IMR-90 (cell line): Measurements from ENCODE around the gene ASXL3. TPM values are rescaled to one million over a fixed set of nuclear protein-coding genes. Genes with fewer than 3 reads are reported as not detected.

Source experiments
- ATAC-seq: fragments of 200-7000 bp; cut with Tn5 transposase; 2 replicates; pipeline ENCODE4 v1.9.1; 2020; ENCODE audit warnings: low read depth, mild to moderate bottlenecking, moderate library complexity
- BruUV-seq: library from RNA; stranded (reverse); fragments of 400-500 nt; replicated peaks from 2 replicates; lab custom pipeline; 2021; lab: Mats Ljungman, UMichigan
- CTCF ChIA-PET: fragments of 300-600 bp; formaldehyde crosslinking; extraction: SDS; loops from one replicate; lab custom pipeline; 2021; ENCODE audit warnings: antibody characterized with exemption; lab: Yijun Ruan, JAX
- POLR2A ChIA-PET: fragments of 300-600 bp; sonication (Branson Sonifier 250); formaldehyde crosslinking; loops from one replicate; lab custom pipeline; 2022; ENCODE audit warnings: antibody characterized with exemption; ENCODE audit not compliant: unreplicated experiment; lab: Charles Lee
- DNase-seq: peaks from one replicate; pipeline ENCODE4 v3.0.0; 2013
- H2AFZ ChIP-seq: replicated peaks from 2 replicates; pipeline ENCODE3; 2013; ENCODE audit warnings: low read length, mild to moderate bottlenecking; ENCODE audit not compliant: poor library complexity
- H2AK5ac ChIP-seq: 2 replicates; pipeline ENCODE4 v1.6.1; 2013; ENCODE audit warnings: low read depth, low read length, inconsistent platforms
- H2AK9ac ChIP-seq: replicated peaks from 2 replicates; pipeline ENCODE3; 2013; ENCODE audit warnings: mild to moderate bottlenecking, low read depth, low read length, moderate library complexity; ENCODE audit not compliant: poor library complexity
- H2BK120ac ChIP-seq: 2 replicates; pipeline ENCODE4 v1.6.1; 2013; ENCODE audit warnings: low read depth, low read length, inconsistent platforms
- H2BK15ac ChIP-seq: 3 replicates; pipeline ENCODE4 v1.6.1; 2013; ENCODE audit warnings: low read depth, low read length, inconsistent platforms
- H2BK20ac ChIP-seq: 2 replicates; pipeline ENCODE4 v1.6.1; 2013; ENCODE audit warnings: low read depth, mild to moderate bottlenecking, inconsistent platforms, low read length, moderate library complexity
- H2BK5ac ChIP-seq: 2 replicates; pipeline ENCODE4 v1.6.1; 2013; ENCODE audit warnings: mild to moderate bottlenecking, low read depth, low read length, inconsistent platforms; ENCODE audit not compliant: poor library complexity, severe bottlenecking
- H3K14ac ChIP-seq: replicated peaks from 2 replicates; pipeline ENCODE4 v1.6.1; 2013; ENCODE audit warnings: low read depth, low read length, inconsistent platforms
- H3K18ac ChIP-seq: 2 replicates; pipeline ENCODE4 v1.6.1; 2013; ENCODE audit warnings: low read depth, low read length, control low read depth
- H3K23ac ChIP-seq: 2 replicates; pipeline ENCODE4 v1.6.1; 2013; ENCODE audit warnings: low read depth, low read length, inconsistent platforms
- H3K27ac ChIP-seq: 2 replicates; pipeline ENCODE4 v1.5.1; 2013; ENCODE audit warnings: mild to moderate bottlenecking, control low read depth, low read length; ENCODE audit not compliant: insufficient read depth
- H3K27me3 ChIP-seq: 2 replicates; pipeline ENCODE4 v1.6.1; 2013; ENCODE audit warnings: low read length; ENCODE audit not compliant: control insufficient read depth, insufficient read depth
- H3K36me3 ChIP-seq: 2 replicates; pipeline ENCODE4 v1.6.1; 2013; ENCODE audit warnings: low read length, mixed read lengths; ENCODE audit not compliant: control insufficient read depth, insufficient read depth
- H3K4ac ChIP-seq: 2 replicates; pipeline ENCODE4 v1.6.1; 2013; ENCODE audit warnings: low read depth, low read length, inconsistent platforms
- H3K4me1 ChIP-seq: 2 replicates; pipeline ENCODE4 v1.6.1; 2013; ENCODE audit warnings: low read length, mixed read lengths; ENCODE audit not compliant: control insufficient read depth, insufficient read depth
- H3K4me2 ChIP-seq: 2 replicates; pipeline ENCODE4 v1.6.1; 2013; ENCODE audit warnings: low read depth, mild to moderate bottlenecking, control low read depth, low read length, moderate library complexity
- H3K4me3 ChIP-seq: 2 replicates; pipeline ENCODE4 v1.5.1; 2013; ENCODE audit warnings: low read depth, mild to moderate bottlenecking, control low read depth, low read length, moderate library complexity; ENCODE audit not compliant: insufficient read depth
- H3K56ac ChIP-seq: 2 replicates; pipeline ENCODE4 v1.6.1; 2013; ENCODE audit warnings: low read length, inconsistent platforms; ENCODE audit not compliant: insufficient read depth; ENCODE audit errors: extremely low read depth
- H3K79me1 ChIP-seq, 2 experiments: 2 replicates each; pipeline ENCODE4 v1.6.1; 2013; ENCODE audit warnings: low read length in 2 of 2, inconsistent platforms in 1 of 2, low read depth in 1 of 2
- H3K9ac ChIP-seq: 2 replicates; pipeline ENCODE4 v1.6.1; 2013; ENCODE audit warnings: low read depth, low read length, control low read depth
- H3K9me1 ChIP-seq: 2 replicates; pipeline ENCODE4 v1.6.1; 2013; ENCODE audit warnings: low read length, inconsistent platforms; ENCODE audit not compliant: insufficient read depth
- H3K9me3 ChIP-seq: 2 replicates; pipeline ENCODE4 v1.6.1; 2013; ENCODE audit warnings: low read length; ENCODE audit not compliant: control insufficient read depth, insufficient read depth
- H4K20me1 ChIP-seq: 2 replicates; pipeline ENCODE4 v1.6.1; 2013; ENCODE audit warnings: low read length, inconsistent platforms; ENCODE audit not compliant: insufficient read depth
- H4K5ac ChIP-seq: 2 replicates; pipeline ENCODE4 v1.6.1; 2013; ENCODE audit warnings: mild to moderate bottlenecking, low read depth, low read length, control low read depth
- H4K8ac ChIP-seq, 2 experiments: 2 replicates each; pipeline ENCODE4 v1.6.1; 2013; ENCODE audit warnings: low read depth in 2 of 2, low read length in 2 of 2, control low read depth in 1 of 2, inconsistent platforms in 1 of 2
- H4K91ac ChIP-seq: 2 replicates; pipeline ENCODE4 v1.6.1; 2013; ENCODE audit warnings: low read depth, low read length, inconsistent platforms; ENCODE audit not compliant: insufficient read depth
- CTCF ChIP-seq: conservative IDR thresholded peaks from 2 replicates; pipeline ENCODE4 v1.5.1; 2012; ENCODE audit warnings: mild to moderate bottlenecking, low read depth, low read length, improper control_type of control experiment
- FOS ChIP-seq: fragments of 150-350 bp; IDR thresholded peaks from 2 replicates; pipeline ENCODE4 v1.6.1; 2016; ENCODE audit warnings: low read depth, low read length
- MAFK ChIP-seq: IDR thresholded peaks from 2 replicates; pipeline ENCODE4 v1.6.1; 2012; ENCODE audit warnings: low read depth, low read length, improper control_type of control experiment
- MXI1 ChIP-seq: IDR thresholded peaks from 2 replicates; pipeline ENCODE4 v1.6.1; 2012; ENCODE audit warnings: low read depth, mild to moderate bottlenecking, low read length, moderate library complexity, borderline replicate concordance
- POLR2A ChIP-seq: IDR thresholded peaks from 2 replicates; pipeline ENCODE4 v1.6.1; 2012; ENCODE audit warnings: mild to moderate bottlenecking, low read depth, low read length
- RFX5 ChIP-seq: IDR thresholded peaks from 2 replicates; pipeline ENCODE4 v1.8.0; 2012; ENCODE audit warnings: low read depth, mild to moderate bottlenecking, low read length, moderate library complexity
- SMC3 ChIP-seq: fragments of 150-350 bp; IDR thresholded peaks from 2 replicates; pipeline ENCODE4 v1.6.1; 2016; ENCODE audit warnings: low read depth, mild to moderate bottlenecking, antibody characterized with exemption, low read length, moderate library complexity
- WGBS, 2 experiments: methylation state at CpG; one replicate each; pipeline versions ENCODE4 v1.1.5 to v1.1.7; 2013; ENCODE audit warnings: missing lambda C conversion rate in 2 of 2; ENCODE audit not compliant: insufficient read length in 1 of 2; ENCODE audit errors: extremely low coverage in 2 of 2; 5-methylcytosine and 5-hydroxymethylcytosine counted together
- dilution Hi-C: fragments of 300-500 bp; cut with HindIII; formaldehyde crosslinking; loops from one replicate; pipeline ENCODE4 v1.14.3; 2018; ENCODE audit warnings: low sequenced_read_pairs; ENCODE audit not compliant: unreplicated experiment
- in situ Hi-C: fragments of 300-500 bp; cut with MboI; formaldehyde crosslinking; loops from 3 replicates; pipeline ENCODE4 v1.14.3; 2019; ENCODE audit warnings: low sequenced_read_pairs, inconsistent platforms, mixed read lengths
- intact Hi-C: fragments of 100-400 bp; cut with micrococcal nuclease; formaldehyde crosslinking; loops from 2 replicates; pipeline ENCODE4 v1.10.0; 2022
- polyA plus RNA-seq, 3 experiments: library from polyadenylated mRNA; depleted of rRNA; stranded (reverse); fragments of >200 nt; gene quantifications; 2 replicates each; pipeline ENCODE4 v1.2.3, GENCODE V29; 2012; ENCODE audit warnings: low replicate concordance in 1 of 3
- total RNA-seq: library from RNA; depleted of rRNA; stranded (reverse); fragments of >200 nt; gene quantifications from 2 replicates; pipeline ENCODE4 v1.2.3, GENCODE V29; 2012
- TF ChIP-seq, protein P1 (sequence below): fragments of 150-350 bp; IDR thresholded peaks from 2 replicates; pipeline ENCODE4 v1.6.1; 2017; ENCODE audit warnings: mild to moderate bottlenecking, antibody characterized with exemption, low read length, low read depth
- TF ChIP-seq, protein P2 (sequence below): fragments of 150-350 bp; IDR thresholded peaks from 2 replicates; pipeline ENCODE4 v1.6.1; 2016; ENCODE audit warnings: low read depth, mild to moderate bottlenecking, low read length, moderate library complexity, borderline replicate concordance

ASXL3 gene
- total and polyA plus RNA-seq, 2 of the 4 experiments (the other 2 are of a cell fraction), result 0.03 to 0.54 TPM

DNA sequence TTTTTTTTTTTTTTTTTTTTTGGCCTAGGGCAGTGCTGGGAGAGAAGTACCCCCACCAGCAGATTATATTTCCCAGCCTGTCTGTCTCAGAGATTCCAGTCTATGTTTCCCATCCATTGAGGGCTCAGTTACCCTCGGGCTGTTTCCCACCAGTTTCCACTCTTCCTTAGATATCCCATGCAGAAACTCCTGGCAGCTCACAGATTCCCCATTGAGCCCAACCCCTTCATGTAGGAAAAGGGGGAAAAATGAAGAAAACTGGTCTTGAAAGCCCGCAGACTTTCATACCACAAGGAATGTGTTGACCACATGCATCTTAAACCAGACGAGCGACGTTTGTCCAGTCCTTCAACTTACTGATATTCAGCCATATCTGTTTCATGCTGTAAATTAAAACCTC, 15.2 kb downstream of the ASXL3 start:
- intact Hi-C loops, result no loop called here
- H2BK5ac ChIP-seq, result no peak overlapping the region
- no peak overlapping the region for H2AK9ac ChIP-seq
- no peaks in the 10 kb centered on the region for H3K9me3 ChIP-seq
- BruUV-seq, result no TSS peak
- H4K20me1 ChIP-seq, result no peaks in the 10 kb centered on the region
- H3K23ac ChIP-seq, result no peak overlapping the region
- no peak overlapping the region for H3K14ac ChIP-seq
- H3K4ac ChIP-seq, result no peak overlapping the region
- H2BK120ac ChIP-seq, result no peak overlapping the region
- H3K4me3 ChIP-seq, result no peak overlapping the region
- no peak for DNase-seq
- no peak overlapping the region for H3K18ac ChIP-seq
- POLR2A ChIA-PET, result no interaction called here
- no peak overlapping the region for H4K5ac ChIP-seq
- no peak overlapping the region for H2BK20ac ChIP-seq
- no peak overlapping the region for H3K27ac ChIP-seq
- H2BK15ac ChIP-seq, result no peak overlapping the region
- H2AK5ac ChIP-seq, result no peak overlapping the region
- no peak overlapping the region for H2AFZ ChIP-seq
- H3K4me2 ChIP-seq, result no peak overlapping the region
- no peak overlapping the region for H3K9ac ChIP-seq
- no peaks in the 10 kb centered on the region for H3K9me1 ChIP-seq
- no peaks in the 10 kb centered on the region for H3K79me1 ChIP-seq
- H3K36me3 ChIP-seq, result no peaks in the 10 kb centered on the region
- H3K56ac ChIP-seq, result no peak overlapping the region
- no peaks in the 10 kb centered on the region for H3K27me3 ChIP-seq
- no peak overlapping the region for H4K91ac ChIP-seq
- dilution Hi-C loops, result no loop called here
- H3K4me1 ChIP-seq, result peaks cover 5% of the 10 kb centered on the region; the same call in 1 of the 2 replicates
- no CpG with 5 or more reads among the region's 5 CpGs for WGBS, 2 experiments
- no peak for TF ChIP-seq MXI1
- TF ChIP-seq CTCF, result no peak
- TF ChIP-seq, protein P1, sequence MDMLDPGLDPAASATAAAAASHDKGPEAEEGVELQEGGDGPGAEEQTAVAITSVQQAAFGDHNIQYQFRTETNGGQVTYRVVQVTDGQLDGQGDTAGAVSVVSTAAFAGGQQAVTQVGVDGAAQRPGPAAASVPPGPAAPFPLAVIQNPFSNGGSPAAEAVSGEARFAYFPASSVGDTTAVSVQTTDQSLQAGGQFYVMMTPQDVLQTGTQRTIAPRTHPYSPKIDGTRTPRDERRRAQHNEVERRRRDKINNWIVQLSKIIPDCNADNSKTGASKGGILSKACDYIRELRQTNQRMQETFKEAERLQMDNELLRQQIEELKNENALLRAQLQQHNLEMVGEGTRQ, result no peak
- TF ChIP-seq MAFK, result no peak
- TF ChIP-seq, protein P2, sequence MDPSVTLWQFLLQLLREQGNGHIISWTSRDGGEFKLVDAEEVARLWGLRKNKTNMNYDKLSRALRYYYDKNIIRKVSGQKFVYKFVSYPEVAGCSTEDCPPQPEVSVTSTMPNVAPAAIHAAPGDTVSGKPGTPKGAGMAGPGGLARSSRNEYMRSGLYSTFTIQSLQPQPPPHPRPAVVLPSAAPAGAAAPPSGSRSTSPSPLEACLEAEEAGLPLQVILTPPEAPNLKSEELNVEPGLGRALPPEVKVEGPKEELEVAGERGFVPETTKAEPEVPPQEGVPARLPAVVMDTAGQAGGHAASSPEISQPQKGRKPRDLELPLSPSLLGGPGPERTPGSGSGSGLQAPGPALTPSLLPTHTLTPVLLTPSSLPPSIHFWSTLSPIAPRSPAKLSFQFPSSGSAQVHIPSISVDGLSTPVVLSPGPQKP, result no peak
- no peak for TF ChIP-seq FOS
- TF ChIP-seq RFX5, result no peak
- no peak for TF ChIP-seq POLR2A
- no peak for TF ChIP-seq SMC3
- H4K8ac ChIP-seq, result no peak overlapping the region
- in situ Hi-C loops, result no loop called here
- no peak for ATAC-seq
- CTCF ChIA-PET, result no interaction called here
